Fibroblast of pulmonary artery (primary cell): ENCODE measurements around the gene INPP4B.

Experiments
- DNase-seq: peaks from one replicate; pipeline ENCODE4 v3.0.0-alpha.2; 2010; ENCODE audit warnings: low read depth
- H3K4me3 ChIP-seq: replicated peaks from 2 replicates; pipeline ENCODE4 v1.5.1; 2011; ENCODE audit warnings: low read depth, mild to moderate bottlenecking, control low read depth, low read length, moderate library complexity
- TF ChIP-seq, protein P1 (sequence below): IDR thresholded peaks from 2 replicates; pipeline ENCODE4 v1.5.1; 2011; ENCODE audit warnings: mild to moderate bottlenecking, control low read depth, low read length, inconsistent platforms; ENCODE audit errors: missing control alignments

The INPP4B gene

DNA sequence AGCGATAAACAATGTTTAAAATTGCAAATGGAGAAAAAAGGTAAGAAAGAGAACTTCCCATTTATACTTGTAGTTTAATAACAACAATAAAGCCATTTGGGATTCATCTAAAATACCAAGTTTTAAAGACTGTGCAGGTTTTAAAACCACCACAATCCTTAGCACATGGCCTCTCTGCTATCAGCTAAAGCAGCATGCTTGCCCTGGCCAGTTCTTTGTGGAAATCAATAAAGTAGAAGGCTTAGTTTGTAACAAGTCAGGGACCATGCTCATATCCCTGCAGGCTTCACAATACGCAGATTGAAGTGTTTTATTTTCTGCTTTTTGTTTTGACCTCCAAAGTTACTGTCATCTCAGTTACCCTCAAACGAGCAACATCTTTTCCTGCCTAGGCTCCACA, 249.5 kb downstream of the INPP4B start:
- no peak for DNase-seq
- TF ChIP-seq, protein P1, sequence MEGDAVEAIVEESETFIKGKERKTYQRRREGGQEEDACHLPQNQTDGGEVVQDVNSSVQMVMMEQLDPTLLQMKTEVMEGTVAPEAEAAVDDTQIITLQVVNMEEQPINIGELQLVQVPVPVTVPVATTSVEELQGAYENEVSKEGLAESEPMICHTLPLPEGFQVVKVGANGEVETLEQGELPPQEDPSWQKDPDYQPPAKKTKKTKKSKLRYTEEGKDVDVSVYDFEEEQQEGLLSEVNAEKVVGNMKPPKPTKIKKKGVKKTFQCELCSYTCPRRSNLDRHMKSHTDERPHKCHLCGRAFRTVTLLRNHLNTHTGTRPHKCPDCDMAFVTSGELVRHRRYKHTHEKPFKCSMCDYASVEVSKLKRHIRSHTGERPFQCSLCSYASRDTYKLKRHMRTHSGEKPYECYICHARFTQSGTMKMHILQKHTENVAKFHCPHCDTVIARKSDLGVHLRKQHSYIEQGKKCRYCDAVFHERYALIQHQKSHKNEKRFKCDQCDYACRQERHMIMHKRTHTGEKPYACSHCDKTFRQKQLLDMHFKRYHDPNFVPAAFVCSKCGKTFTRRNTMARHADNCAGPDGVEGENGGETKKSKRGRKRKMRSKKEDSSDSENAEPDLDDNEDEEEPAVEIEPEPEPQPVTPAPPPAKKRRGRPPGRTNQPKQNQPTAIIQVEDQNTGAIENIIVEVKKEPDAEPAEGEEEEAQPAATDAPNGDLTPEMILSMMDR = no peak
- no peak overlapping the region for H3K4me3 ChIP-seq

DNA sequence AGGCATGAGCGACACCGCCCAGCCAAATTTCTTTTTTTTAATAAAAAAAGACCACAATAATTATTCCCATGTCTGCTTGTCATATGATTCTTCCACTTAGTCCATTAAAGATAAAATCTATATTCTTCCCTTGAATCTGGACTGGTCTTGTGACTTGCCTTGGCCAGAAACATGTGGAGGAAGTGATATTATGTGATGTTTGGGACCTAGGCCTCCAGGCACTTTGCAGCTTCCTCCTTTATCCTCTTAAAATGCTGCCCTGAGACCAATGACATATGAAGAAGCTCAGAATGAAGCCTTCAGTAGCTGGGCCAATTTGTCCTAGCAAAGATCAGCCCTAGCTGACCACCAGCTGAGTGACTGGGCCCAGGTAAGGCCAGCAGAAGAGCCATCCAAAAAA, 250.0 kb downstream of the INPP4B start:
- TF ChIP-seq, protein P1 = no peak
- DNase-seq = no peak
- no peak overlapping the region for H3K4me3 ChIP-seq

DNA sequence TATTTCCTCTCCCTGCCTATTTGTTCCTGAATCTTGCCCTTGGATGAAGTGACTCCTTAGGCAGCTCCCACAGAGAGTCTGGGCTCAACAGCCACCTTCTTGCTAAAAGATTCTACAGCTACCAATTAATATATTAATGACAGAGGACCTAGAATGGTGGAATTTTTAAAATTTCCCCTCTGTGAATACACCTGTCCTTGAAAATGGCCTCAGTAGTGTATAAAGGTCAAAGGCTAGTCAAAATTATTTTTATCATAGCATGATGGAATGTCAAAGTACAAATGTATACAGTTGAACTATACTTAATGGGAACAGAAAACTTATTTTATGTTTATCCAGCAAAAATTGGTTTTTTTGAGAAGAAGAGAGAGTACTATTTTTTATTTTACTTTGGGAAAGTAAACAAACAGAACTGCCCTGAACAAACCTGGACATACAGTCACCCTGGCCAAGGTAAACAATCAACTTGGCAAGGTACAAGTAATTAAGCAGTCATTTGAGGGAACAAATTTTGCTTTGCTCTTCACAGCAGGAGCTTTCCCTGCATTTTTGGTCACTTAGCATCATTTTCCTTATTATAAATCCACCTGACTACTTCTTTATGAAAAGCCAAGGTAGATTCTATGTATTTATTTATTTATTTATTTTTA, 250.8 kb downstream of the INPP4B start:
- DNase-seq = no peak
- H3K4me3 ChIP-seq = no peak overlapping the region
- TF ChIP-seq, protein P1 = no peak

GRCh38 chr4:142585411-142585810, 260.7 kb downstream of the INPP4B start:
- DNase-seq = peak; percentile 23
- no peak overlapping the region for H3K4me3 ChIP-seq
- TF ChIP-seq, protein P1 = no peak

DNA sequence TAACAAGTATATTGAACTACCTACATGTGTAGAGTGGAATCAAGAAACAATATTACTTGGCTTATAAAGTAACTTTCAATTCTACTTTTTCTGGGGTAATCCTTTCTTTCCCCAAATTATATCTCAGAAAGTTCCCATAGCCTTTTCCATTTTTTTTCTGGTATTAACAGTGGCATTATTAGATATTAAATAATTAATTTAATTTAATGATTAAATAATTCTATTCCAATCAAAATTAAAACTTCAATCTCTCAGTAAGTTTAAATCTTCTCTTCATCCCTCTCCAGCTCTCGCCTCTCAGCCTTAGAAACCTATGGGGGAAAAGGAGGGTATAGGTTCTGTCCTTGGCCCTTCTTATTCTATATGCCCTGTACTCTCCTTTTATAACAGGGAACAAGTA, 262.4 kb downstream of the INPP4B start:
- no peak for DNase-seq
- TF ChIP-seq, protein P1 = no peak
- H3K4me3 ChIP-seq = no peak overlapping the region

DNA sequence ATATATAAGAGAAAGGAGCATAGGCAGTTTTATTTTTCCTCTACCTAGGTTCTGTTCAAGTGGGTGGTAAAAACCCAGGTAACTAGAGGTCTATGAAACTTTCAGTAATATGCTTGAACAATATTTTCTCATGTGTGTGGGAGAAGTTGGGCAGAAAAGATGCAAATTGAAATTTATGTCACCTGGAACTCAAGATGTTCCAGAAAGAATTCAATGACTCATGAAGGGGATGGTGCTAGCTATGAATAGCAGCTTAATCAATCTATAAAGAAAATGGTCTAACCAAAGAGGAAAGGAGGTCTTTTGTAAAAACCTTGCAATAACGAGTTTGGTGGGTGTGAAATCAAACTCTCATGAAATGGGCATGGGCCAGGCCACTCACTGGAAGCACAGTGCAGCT, 263.8 kb downstream of the INPP4B start:
- no peak for DNase-seq
- H3K4me3 ChIP-seq = no peak overlapping the region
- TF ChIP-seq, protein P1 = no peak

GRCh38 chr4:142581881-142582280, 264.2 kb downstream of the INPP4B start:
- no peak for DNase-seq
- H3K4me3 ChIP-seq = no peak overlapping the region
- TF ChIP-seq, protein P1 = no peak
